HG02623 (cell line): Measurements from ENCODE around the gene ASTN2.

Experiments used
- ATAC-seq: cut with Tn5 transposase; IDR thresholded peaks from one replicate; pipeline ENCODE4 v1.9.1; 2021; ENCODE audit warnings: moderate library complexity; ENCODE audit not compliant: unreplicated experiment

ASTN2 gene

GRCh38 chr9:117304549-117304948 is 110.3 kb downstream of the ASTN2 start:
- ATAC-seq = no peak

- no peak for ATAC-seq
These were observed 111.1 kb downstream of the ASTN2 start for GRCh38 chr9:117303643-117304230.

- ATAC-seq = no peak
These were observed 112.4 kb downstream of the ASTN2 start for GRCh38 chr9:117302487-117302886.

DNA sequence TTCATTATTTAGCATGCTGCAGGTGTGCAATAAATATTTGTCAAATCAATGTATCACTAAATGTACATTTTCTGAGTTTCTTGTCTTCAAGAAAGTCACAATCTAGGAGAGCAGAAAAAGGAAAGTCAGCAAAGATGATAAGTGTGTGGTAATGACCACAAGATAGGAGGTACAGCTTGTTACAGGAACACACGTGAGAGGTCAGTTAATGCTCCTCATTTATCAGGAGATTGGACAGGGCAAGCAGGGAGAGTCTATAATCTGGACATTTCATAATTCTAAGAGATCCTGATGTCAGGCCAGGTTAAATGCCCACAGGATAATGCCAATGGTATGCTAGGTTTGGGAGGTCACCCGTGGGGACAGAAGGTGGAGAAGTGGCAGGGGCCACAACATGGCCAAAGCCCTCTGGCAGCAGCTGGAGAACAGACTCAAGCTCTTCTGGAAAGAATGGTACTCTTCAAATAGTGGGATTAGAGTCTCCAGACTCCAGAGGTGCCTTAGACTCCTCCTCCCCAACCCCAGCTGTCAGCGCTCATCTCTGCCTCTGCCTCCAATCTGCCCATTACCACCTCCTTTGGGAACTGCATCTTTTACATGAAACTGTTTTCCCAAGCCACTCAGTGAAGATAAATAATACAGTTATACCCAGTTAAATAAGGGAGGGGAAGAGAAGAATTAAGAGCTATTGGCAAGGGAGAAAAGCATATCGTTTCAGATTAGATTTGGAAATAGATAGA is 114.3 kb downstream of the ASTN2 start:
- no peak for ATAC-seq

GRCh38 chr9:117296453-117296852 is 118.4 kb downstream of the ASTN2 start:
- no peak for ATAC-seq

- no peak for ATAC-seq
These were observed 121.4 kb downstream of the ASTN2 start for GRCh38 chr9:117293206-117294114.

GRCh38 chr9:117290856-117291622 is 123.8 kb downstream of the ASTN2 start:
- ATAC-seq = no peak

DNA sequence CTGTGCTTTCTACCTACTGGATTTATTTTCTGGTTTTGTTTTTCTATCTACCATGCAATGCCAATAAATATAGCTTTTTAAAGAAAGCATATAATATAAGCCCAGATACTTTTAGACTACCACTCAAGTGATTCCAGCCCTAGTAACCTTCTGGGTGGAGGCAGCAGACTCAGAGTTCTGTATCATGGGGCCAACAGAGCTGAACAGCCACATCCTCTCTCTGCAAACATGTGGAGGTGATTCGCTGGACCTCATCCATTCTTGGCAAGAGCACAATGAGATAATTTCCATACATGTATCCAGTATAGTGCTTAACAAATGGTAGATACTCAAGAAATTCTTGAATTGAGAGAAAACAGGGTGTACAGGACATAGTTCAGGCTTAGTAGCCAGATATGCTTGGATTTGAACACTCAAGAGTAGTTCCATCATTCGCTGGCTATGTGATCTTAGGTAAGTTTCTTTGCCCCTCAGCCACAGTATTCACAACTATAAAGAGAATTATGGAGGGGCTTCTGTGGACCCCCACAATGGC is 124.5 kb downstream of the ASTN2 start:
- no peak for ATAC-seq

- ATAC-seq = no peak
These were observed 128.6 kb downstream of the ASTN2 start for GRCh38 chr9:117286245-117286644.

- ATAC-seq = no peak
These were observed 130.4 kb downstream of the ASTN2 start for GRCh38 chr9:117284414-117284813.

DNA sequence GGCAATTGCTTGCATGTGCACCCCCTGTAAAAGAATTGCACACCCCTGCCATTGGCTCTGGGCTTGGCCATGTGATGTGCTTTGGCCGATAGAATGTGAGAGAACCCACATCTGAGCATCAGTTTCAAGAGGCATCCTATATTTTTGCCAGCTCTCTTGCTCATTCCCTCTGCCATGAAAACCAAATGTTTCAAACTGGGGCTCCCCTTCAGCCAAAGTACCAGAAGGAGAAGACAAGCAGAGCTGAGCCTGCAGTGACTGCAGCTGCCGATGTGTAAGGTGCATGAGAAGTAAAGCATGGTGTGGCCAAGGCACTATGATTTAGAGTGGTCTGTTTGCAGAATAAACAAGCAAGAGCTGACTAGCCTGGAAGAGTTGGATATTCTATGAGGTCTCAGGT is 132.3 kb downstream of the ASTN2 start:
- ATAC-seq = no peak

DNA sequence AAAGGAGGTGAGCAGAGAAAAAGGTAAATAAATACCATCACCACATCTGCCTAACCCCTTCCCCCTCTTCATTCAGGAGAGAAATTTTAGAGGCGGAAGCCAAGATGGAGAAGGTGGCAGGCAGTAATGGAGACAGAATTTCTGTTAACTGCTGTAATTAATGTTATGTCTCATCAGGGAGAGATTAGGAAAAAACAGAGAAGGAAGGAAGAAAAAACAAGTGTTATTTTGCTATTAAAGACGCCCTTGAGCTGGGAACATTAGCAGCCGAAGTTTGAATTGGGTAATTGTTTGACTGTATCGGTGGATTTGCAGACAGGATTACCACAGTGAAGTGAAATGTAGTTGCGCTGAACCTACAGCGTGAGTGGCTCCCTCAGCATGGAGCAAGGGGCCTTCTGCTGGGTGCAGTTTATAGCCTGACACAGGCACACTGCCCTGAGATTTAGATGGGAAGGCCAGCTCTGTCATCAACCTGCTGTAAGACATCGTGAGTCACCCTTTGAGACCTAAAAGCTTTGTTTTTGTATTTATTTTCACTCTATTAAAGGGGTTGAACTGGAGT is 136.3 kb downstream of the ASTN2 start:
- no peak for ATAC-seq

DNA sequence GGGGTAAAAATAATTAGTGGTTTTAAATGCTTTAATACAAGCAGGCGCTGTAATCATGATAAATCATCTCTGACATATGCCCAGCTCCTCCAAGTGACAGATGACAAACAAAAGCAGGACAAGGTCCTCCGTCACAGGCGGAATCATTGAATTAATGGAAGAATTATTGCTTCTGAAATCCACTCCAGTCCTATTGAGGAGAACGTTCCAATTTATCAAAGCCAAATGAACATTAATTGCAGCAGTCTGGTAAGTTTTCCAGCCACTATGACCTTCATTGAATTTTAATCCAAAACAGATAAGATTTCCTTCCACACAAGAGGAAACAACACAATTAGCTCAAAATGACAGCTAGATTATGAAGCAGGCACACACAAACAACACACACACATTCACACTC is 136.8 kb downstream of the ASTN2 start:
- no peak for ATAC-seq

GRCh38 chr9:117276444-117276843 is 138.4 kb downstream of the ASTN2 start:
- no peak for ATAC-seq

DNA sequence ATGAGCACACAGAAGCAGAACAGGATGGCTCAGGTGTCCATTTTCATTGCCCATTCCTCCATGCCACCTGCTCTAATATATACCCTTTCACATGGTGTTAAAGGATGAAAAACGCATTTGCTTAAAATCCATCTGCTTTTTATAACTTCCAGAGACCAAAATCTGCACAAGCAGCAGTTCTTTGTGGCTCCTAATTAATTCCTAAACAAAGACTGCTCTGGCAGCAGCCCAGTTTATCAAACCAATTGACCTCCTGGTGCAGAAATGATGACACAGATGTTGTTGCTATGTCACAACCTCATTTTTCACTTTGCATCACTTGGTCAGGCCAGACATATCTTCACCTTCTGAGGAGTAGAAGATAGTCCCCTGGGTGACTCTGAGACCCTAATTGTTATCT is 141.2 kb downstream of the ASTN2 start:
- ATAC-seq = no peak

- ATAC-seq = no peak
These were observed 145.9 kb downstream of the ASTN2 start for GRCh38 chr9:117268847-117269446.

DNA sequence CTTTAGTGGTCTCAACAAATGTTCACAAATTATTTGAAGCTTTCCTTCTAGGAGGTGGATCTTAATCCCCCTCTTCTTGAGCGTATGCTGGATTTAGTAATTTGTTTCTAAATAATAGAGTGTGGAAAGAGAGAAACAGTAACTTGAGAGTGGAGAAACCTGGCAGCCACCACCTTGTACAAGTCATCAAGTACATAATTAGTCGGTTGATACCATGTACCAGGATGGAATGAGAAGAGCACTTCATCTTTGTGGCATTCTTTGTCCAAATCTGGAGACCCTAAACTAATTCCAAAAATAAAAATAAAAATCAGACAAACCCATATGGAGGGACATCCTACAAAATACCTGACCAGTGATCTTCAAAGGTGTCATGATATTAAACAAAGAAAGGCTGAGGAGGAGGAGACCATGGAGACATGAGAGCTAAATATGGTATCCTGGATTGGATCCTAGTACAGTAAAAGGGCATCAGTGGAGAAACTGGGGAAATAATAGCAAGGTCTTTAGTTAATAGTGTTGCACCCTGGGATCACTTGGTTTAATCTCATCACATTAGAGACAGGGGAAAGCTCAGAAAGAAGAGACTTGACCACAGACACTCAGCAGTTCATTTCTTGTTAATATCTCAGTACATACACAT is 147.9 kb downstream of the ASTN2 start:
- no peak for ATAC-seq

DNA sequence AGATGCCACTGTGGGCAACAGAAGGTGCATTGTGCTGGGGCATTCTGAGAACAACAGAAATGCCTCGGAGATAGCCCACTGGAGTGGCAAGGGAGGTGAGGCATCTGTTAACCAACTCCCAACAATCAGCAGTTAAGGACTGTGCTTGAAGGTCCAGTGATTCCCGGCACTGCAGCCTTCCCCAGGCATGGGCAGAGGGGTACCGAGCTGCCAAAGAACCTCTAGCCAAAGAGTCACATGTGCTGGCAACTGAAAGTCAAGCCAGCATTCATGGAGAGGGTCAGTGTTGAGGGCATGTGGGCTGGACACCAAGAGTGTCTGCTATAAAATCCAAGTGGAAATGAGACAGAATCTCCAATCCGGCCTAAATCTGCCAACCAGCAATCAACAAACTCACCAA is 149.6 kb downstream of the ASTN2 start:
- ATAC-seq = no peak

- no peak for ATAC-seq
These were observed 156.5 kb downstream of the ASTN2 start for GRCh38 chr9:117258184-117258866.
